Activated naive CD4-positive, alpha-beta T cell treated with anti-CD3 and anti-CD28 coated beads, Interleukin-2, amount 10 ng/mL, durations not matched to agents 7 days and 5 days (primary cell): ENCODE measurements around the gene CCDC85B.

ENCODE experiments used
- CTCF ChIA-PET: fragments of 350-600 bp; sonication (Branson Sonifier 250); formaldehyde crosslinking; loops from one replicate; lab custom pipeline; 2021; ENCODE audit warnings: antibody characterized with exemption; lab: Charles Lee
- DNase-seq: peaks from one replicate; pipeline ENCODE4 v3.0.0-alpha.2; 2020
- H3K27ac Mint-ChIP-seq: one replicate; pipeline ENCODE4 v1.8.0; 2021; ENCODE audit warnings: mild to moderate bottlenecking, moderate library complexity, mixed read lengths
- H3K27me3 Mint-ChIP-seq: one replicate; pipeline ENCODE4 v1.8.0; 2021; ENCODE audit warnings: mild to moderate bottlenecking, mixed read lengths
- H3K36me3 Mint-ChIP-seq: one replicate; pipeline ENCODE4 v1.8.0; 2021; ENCODE audit warnings: mixed read lengths
- H3K4me1 Mint-ChIP-seq: one replicate; pipeline ENCODE4 v1.8.0; 2021; ENCODE audit warnings: mixed read lengths
- H3K4me3 Mint-ChIP-seq: one replicate; pipeline ENCODE4 v1.8.0; 2021; ENCODE audit warnings: mild to moderate bottlenecking, moderate library complexity, mixed read lengths
- H3K9me3 Mint-ChIP-seq: one replicate; pipeline ENCODE4 v1.8.0; 2021; ENCODE audit warnings: mixed read lengths

Gene CCDC85B

DNA sequence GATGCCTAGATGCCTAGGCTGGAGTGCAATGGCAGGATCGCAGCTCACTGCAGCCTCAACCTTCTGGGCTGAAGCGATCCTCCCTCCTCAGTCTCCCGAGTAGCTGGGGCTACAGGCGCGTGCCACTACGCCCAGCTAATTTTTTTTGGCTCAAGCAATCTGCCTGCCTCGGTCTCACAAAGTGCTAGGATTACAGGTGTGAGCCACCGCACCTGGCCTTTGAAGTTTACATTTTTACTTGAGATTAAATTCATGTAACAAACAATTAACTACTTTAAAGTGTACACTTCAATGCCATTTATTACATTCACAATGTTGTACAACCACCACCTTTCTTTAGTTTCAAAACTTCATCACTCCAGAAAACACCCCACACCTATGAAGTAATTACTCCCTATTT lies 13.2 kb downstream of the CCDC85B start:
- CTCF ChIA-PET: interaction anchor here (0.6 to 1.2 kb wide), 2 partner anchors 19 to 135 kb away, joined by 3 to 4 read pairs; no protein-coding TSS in a partner anchor
- Mint-ChIP-seq H3K27ac (no peak overlapping the region), H3K9me3 (no peaks in the 10 kb centered on the region), H3K4me1 (peaks cover 22% of the 10 kb centered on the region), H3K27me3 (peaks cover 70% of the 10 kb centered on the region), H3K4me3 (no peak overlapping the region), H3K36me3 (no peaks in the 10 kb centered on the region)
- DNase-seq: no peak

DNA sequence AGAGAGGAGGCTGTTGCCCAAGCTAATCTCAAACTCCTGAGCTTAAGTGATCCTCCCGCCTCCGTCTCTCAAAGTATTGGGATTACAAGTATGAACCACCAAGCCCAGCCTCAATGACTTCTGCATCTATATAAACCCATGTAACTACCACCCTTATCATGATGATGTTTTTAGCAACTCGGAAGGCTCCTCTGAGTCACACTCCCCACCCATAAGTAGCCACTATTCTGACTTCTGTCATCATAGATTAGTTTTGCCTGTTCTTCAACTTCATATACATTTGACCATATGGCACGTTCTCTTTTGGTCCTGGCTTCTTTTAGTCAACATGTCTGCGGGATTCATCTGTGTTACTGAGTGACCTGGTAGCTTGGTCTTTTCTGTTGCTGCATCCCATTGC lies 16.1 kb downstream of the CCDC85B start:
- Mint-ChIP-seq H3K9me3 (no peaks in the 10 kb centered on the region), H3K27me3 (peaks cover 75% of the 10 kb centered on the region), H3K27ac (no peak overlapping the region), H3K4me3 (no peak overlapping the region), H3K4me1 (peaks cover 15% of the 10 kb centered on the region), H3K36me3 (no peaks in the 10 kb centered on the region)
- CTCF ChIA-PET: interaction anchor here (1.4 to 2.7 kb wide), 4 partner anchors 8 to 22 kb away, joined by 3 to 14 read pairs (median 5); no protein-coding TSS in a partner anchor
- DNase-seq: no peak

- no peak overlapping the region for H3K27ac Mint-ChIP-seq
- CTCF ChIA-PET: interaction anchor here (1.5 to 2.5 kb wide), 2 partner anchors 9 to 23 kb away, joined by 7 to 10 read pairs; no protein-coding TSS in a partner anchor
These were observed 17.4 kb downstream of the CCDC85B start for GRCh38 chr11:65907878-65908277.

GRCh38 chr11:65911682-65912568 lies 21.5 kb downstream of the CCDC85B start:
- H3K27ac Mint-ChIP-seq: no peak overlapping the region
- no peak overlapping the region for H3K4me3 Mint-ChIP-seq
- peaks cover 25% of the 10 kb centered on the region for H3K4me1 Mint-ChIP-seq
- CTCF ChIA-PET: interaction anchor here (0.7 to 1.7 kb wide), 6 partner anchors 11 to 60 kb away, joined by 3 to 11 read pairs (median 4); partner anchors contain the start of gene FIBP
- peaks cover 44% of the 10 kb centered on the region for H3K27me3 Mint-ChIP-seq
- peaks cover 12% of the 10 kb centered on the region for H3K36me3 Mint-ChIP-seq
- no peak for DNase-seq
- no peaks in the 10 kb centered on the region for H3K9me3 Mint-ChIP-seq

More at GRCh38 chr11:65907878-65908277, 17.4 kb downstream of the CCDC85B start:
- Mint-ChIP-seq H3K27me3 (peaks cover 71% of the 10 kb centered on the region), H3K9me3 (no peaks in the 10 kb centered on the region), H3K36me3 (no peaks in the 10 kb centered on the region), H3K4me3 (peak overlapping the region; percentile 29), H3K4me1 (peaks cover 7% of the 10 kb centered on the region)
- no peak for DNase-seq

DNA sequence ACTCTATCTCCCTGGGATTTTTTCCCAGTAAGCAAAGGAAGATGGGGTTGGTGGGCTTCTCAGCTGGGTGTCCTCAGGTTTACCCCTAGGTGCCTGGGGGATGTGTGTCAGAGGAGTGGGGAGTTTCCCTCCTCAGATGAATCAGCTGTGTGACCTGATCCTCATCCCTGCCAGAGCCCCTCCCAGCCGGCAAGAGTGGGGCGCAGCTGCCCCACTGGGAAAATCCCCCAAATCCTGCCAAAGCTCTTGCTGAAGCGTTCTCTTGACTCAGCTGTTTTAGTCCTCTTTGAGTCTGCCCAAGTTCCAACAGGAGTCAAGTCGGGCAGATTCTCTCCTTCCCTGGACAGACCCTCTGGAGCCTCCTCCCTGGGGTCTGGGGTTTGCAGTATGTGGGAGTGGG lies 22.4 kb downstream of the CCDC85B start:
- Mint-ChIP-seq H3K36me3 (peaks cover 16% of the 10 kb centered on the region), H3K4me3 (no peak overlapping the region), H3K27ac (no peak overlapping the region), H3K4me1 (peaks cover 29% of the 10 kb centered on the region), H3K27me3 (peaks cover 35% of the 10 kb centered on the region), H3K9me3 (no peaks in the 10 kb centered on the region)
- CTCF ChIA-PET: interaction anchor here (1.4 to 1.7 kb wide), 2 partner anchors 24 to 28 kb away, joined by 6 to 11 read pairs; partner anchors contain the start of gene FIBP
- no peak for DNase-seq

DNA sequence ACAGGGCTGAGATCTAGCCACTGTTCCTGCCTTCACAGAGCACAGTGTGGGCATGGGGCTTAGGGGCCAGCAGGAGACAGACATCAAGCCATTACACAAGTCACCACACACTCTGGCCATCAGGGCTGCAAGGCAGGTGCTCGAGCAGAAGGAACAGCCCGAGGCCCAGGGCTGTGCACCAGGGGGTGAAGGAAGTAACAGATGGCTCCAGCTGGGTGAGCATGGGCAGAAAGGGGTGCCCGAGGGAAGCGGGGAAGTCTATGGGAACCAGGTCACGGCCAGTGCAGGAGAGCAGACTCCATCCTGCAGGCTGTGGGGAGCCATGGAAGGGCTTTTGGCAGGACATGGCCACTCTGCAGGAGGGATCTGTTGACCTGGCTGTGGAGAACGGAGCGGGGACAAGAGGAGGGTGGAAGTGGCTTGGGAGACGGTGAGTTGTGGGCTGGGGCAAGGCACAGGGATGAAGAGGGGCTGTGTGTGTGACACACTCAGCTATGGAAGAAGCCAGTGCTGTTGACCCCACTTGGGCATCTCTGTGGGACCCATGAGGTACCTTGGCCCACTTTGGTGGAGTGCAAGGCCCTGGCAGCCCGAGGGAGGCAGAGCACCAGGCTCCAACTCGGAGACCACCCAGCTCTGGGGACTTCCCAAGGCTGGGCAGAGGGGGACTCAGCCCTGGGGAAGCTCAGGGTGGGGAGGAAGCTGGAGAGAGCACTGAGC lies 24.8 kb downstream of the CCDC85B start:
- Mint-ChIP-seq H3K4me1 (peaks cover 31% of the 10 kb centered on the region), H3K36me3 (peaks cover 22% of the 10 kb centered on the region), H3K27me3 (peaks cover 23% of the 10 kb centered on the region), H3K9me3 (no peaks in the 10 kb centered on the region), H3K27ac (no peak overlapping the region), H3K4me3 (no peak overlapping the region)
- CTCF ChIA-PET: interaction anchor here (0.9 to 2.4 kb wide), 3 partner anchors 25 to 30 kb away, joined by 3 to 7 read pairs (median 3); partner anchors contain the start of genes CCDC85B and FIBP
- DNase-seq: no peak

DNA sequence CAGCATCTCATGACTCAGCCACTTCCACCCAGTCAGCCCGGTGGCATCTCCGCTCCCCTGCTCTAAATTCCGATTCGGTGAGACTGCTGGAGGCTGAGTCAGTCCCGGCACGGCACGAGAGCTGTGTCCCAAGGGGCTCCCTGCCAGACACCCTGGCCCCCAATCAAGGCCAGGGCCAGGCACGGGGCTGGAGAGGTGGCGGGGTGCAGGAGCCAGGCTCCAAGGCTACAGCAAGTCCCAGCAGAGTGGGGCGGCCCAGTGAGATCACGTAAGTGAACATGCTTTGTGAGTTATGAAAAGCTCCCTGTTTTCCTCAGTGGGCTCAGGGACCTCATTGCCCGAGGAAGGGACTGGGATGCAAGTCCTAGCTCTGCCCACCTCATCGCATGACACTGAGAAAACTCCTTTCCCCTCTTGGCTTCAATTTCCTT lies 25.4 kb downstream of the CCDC85B start:
- Mint-ChIP-seq H3K4me3 (no peak overlapping the region), H3K27me3 (peaks cover 18% of the 10 kb centered on the region), H3K36me3 (peaks cover 24% of the 10 kb centered on the region), H3K27ac (no peak overlapping the region), H3K9me3 (no peaks in the 10 kb centered on the region), H3K4me1 (peaks cover 35% of the 10 kb centered on the region)
- no peak for DNase-seq
- CTCF ChIA-PET: interaction anchor here (0.9 to 2.4 kb wide), 3 partner anchors 26 to 31 kb away, joined by 3 to 7 read pairs (median 3); partner anchors contain the start of genes CCDC85B and FIBP

GRCh38 chr11:65916391-65916790 lies 25.9 kb downstream of the CCDC85B start:
- Mint-ChIP-seq H3K27me3 (peaks cover 12% of the 10 kb centered on the region), H3K27ac (no peak overlapping the region), H3K4me1 (peaks cover 38% of the 10 kb centered on the region), H3K9me3 (no peaks in the 10 kb centered on the region), H3K4me3 (peak overlapping the region; percentile 93), H3K36me3 (peaks cover 24% of the 10 kb centered on the region)
- DNase-seq: no peak
- CTCF ChIA-PET: interaction anchor here (0.6 to 2.4 kb wide), 3 partner anchors 26 to 67 kb away, joined by 3 to 7 read pairs (median 3); partner anchors contain the start of gene CCDC85B

DNA sequence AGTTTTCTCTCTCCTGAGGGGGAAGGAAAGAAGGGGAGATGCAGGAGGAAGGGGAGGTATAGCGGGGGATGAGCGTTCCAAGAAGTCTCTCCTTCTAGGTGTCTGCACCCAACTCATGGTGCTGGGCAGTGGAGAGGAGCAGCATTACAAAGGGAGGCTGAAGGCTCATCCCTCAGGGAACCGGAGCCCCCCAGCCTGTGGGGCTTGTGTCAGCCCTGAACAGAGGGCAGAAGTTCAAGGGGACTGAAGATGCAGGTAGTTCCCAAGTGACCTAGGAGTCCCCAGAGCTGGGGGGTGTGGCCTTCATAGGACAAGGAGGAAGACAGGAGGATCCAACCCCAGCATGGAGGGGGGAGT lies 26.6 kb downstream of the CCDC85B start:
- CTCF ChIA-PET: interaction anchor here (0.6 to 1.0 kb wide), 2 partner anchors 11 to 66 kb away, joined by 3 read pairs; no protein-coding TSS in a partner anchor
- Mint-ChIP-seq H3K9me3 (no peaks in the 10 kb centered on the region), H3K4me1 (peaks cover 41% of the 10 kb centered on the region), H3K4me3 (peak overlapping the region; percentile 93), H3K27ac (peak overlapping the region; percentile 77), H3K27me3 (peaks cover 5% of the 10 kb centered on the region), H3K36me3 (peaks cover 27% of the 10 kb centered on the region)
- DNase-seq: no peak

- no peak for DNase-seq
- H3K4me3 Mint-ChIP-seq: peak overlapping the region; percentile 93
- peaks cover 33% of the 10 kb centered on the region for H3K36me3 Mint-ChIP-seq
- H3K27me3 Mint-ChIP-seq: peaks cover 4% of the 10 kb centered on the region
- H3K9me3 Mint-ChIP-seq: no peaks in the 10 kb centered on the region
- peaks cover 47% of the 10 kb centered on the region for H3K4me1 Mint-ChIP-seq
- H3K27ac Mint-ChIP-seq: peak overlapping the region; percentile 92
- CTCF ChIA-PET: interaction anchor here (0.9 to 1.4 kb wide), 5 partner anchors 11 to 33 kb away, joined by 3 to 5 read pairs (median 4); partner anchors contain the start of gene FIBP
These were observed 27.1 kb downstream of the CCDC85B start for GRCh38 chr11:65917434-65918210.

- peaks cover 40% of the 10 kb centered on the region for H3K36me3 Mint-ChIP-seq
- H3K4me3 Mint-ChIP-seq: peak within 1 kb of the TSS; percentile 93
- H3K9me3 Mint-ChIP-seq: no peaks in the 10 kb centered on the region
- H3K4me1 Mint-ChIP-seq: peaks cover 54% of the 10 kb centered on the region
- CTCF ChIA-PET: interaction anchor here (0.9 to 1.4 kb wide), 5 partner anchors 10 to 34 kb away, joined by 3 to 5 read pairs (median 4); partner anchors contain the start of gene FIBP
- DNase-seq: no peak
- no peaks in the 10 kb centered on the region for H3K27me3 Mint-ChIP-seq
- H3K27ac Mint-ChIP-seq: peak within 1 kb of the TSS; percentile 92
These were observed 28.0 kb downstream of the CCDC85B start, which contains the start of gene C11orf68 for GRCh38 chr11:65918211-65919140. TSS of gene C11orf68 (minus strand) at chr11:65919062. CDS start at chr11:65919031, 31 bp downstream.

DNA sequence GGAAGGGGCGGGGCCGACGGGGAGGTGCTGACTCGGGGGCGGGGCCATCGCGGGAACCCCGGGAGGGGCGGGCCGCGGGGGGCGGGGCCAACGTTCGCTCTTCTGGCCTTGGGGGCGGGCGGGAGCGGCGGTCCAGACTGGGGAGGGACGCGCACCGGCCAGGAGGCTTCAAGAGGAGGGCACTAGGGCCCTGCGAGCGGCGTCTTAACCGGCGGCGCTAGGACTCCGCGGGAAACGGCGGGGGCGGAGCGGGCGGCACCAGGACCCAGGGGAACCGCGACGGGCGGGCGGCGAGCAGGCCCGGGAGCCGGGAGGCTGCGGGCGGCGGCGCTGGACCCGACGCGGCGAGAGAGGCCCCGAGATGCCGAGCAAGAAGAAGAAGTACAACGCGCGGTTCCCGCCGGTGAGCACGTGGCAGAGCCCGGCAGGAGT lies 28.7 kb downstream of the CCDC85B start, which contains the start of gene DRAP1:
DRAP1 (plus strand) TSS at position 286 of the 432 bp plus-strand sequence; CDS start at position 362, 76 bp downstream.
- CTCF ChIA-PET: interaction anchor here (1.2 to 1.7 kb wide), 3 partner anchors 31 to 34 kb away, joined by 5 to 7 read pairs (median 5); partner anchors contain the start of gene FIBP
- no peaks in the 10 kb centered on the region for H3K27me3 Mint-ChIP-seq
- DNase-seq: peak; percentile 99
- peaks cover 55% of the 10 kb centered on the region for H3K4me1 Mint-ChIP-seq
- H3K4me3 Mint-ChIP-seq: peak within 1 kb of the TSS; percentile 93
- H3K9me3 Mint-ChIP-seq: no peaks in the 10 kb centered on the region
- H3K36me3 Mint-ChIP-seq: peaks cover 42% of the 10 kb centered on the region
- H3K27ac Mint-ChIP-seq: peak within 1 kb of the TSS; percentile 92
